ENCODE measurements around the gene MYO3B. TPM values are rescaled to one million over a fixed set of nuclear protein-coding genes. Genes with fewer than 3 reads are reported as not detected.

MYO3B gene
- total RNA-seq, 1 experiment from 2014 or later, result 0.63 TPM

DNA sequence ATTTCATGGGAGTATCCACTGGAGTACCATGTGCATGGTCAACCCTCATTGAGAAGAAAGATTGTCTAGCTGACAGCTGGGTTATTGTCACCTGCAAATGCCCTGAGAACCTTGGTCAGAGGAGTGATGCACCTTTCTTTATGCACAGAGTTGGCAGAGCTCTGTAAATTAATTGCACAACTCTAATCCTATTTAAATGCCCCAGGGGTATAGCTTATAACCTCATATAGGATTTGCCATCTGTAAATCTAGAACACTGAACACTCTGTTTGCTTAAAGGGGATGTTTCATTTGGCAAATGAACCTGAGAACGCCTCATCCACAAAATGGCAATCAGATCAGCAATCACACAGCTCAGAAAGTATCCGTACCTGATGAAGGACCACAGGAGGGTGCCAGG is 465.4 kb downstream of the MYO3B start:
- no peak overlapping the region for H2BK5ac ChIP-seq (ENCODE audit: insufficient read length, low read length)
- no peak overlapping the region for H3K27ac ChIP-seq (ENCODE audit: insufficient read length, low read depth, low read length)
- no peaks in the 10 kb centered on the region for H3K79me2 ChIP-seq (ENCODE audit: insufficient read depth, low read length)
- no peak overlapping the region for H3K4ac ChIP-seq (ENCODE audit: low read depth, low read length)
- no peaks in the 10 kb centered on the region for H3K27me3 ChIP-seq (ENCODE audit: insufficient read depth, low read length)
- no peaks in the 10 kb centered on the region for H3K23me2 ChIP-seq (ENCODE audit: insufficient read length, low read depth, low read length, poor library complexity, severe bottlenecking)
- no peaks in the 10 kb centered on the region for H3K4me1 ChIP-seq (ENCODE audit: insufficient read depth, low read length)
- DNase-seq, result no peak
- H2BK120ac ChIP-seq (ENCODE audit: low read depth, low read length, poor library complexity, severe bottlenecking), result no peak overlapping the region
- no peak overlapping the region for H4K8ac ChIP-seq (replicated peaks; ENCODE audit: insufficient read length, low read depth, low read length)
- WGBS (ENCODE audit: extremely low coverage, insufficient read length, low lambda C conversion rate), result no CpG with 5 or more reads among the region's 2 CpGs
- no peak overlapping the region for H3K9ac ChIP-seq (ENCODE audit: extremely low read depth, insufficient read length, low read length)
- no peak overlapping the region for H3T11ph ChIP-seq (ENCODE audit: low read length)
- Mint-ChIP-seq H3K36me3 (ENCODE audit: insufficient read depth in 1 of 3, low read depth in 3 of 3) (no peaks in the 10 kb centered on the region), H3K27me3 (ENCODE audit: low read depth) (peaks cover 2% of the 10 kb centered on the region; the same call in 1 of the 2 replicates), H3K4me3 (no peak overlapping the region), H3K27ac (no peak overlapping the region), H3K4me1 (peaks cover 0 to 8% of the 10 kb centered on the region in 2 experiments; a peak in 2 of 4 replicates), H3K9me3 (no peaks in the 10 kb centered on the region)
- H2BK20ac ChIP-seq (ENCODE audit: low read depth, low read length, poor library complexity, severe bottlenecking), result no peak overlapping the region
- H3K23ac ChIP-seq (ENCODE audit: insufficient read length, low read depth, low read length), result no peak overlapping the region
- no peak overlapping the region for H2AFZ ChIP-seq (ENCODE audit: low read length)
- H4K20me1 ChIP-seq (ENCODE audit: control insufficient read depth, insufficient read depth, insufficient read length), result no peaks in the 10 kb centered on the region
- no peaks in the 10 kb centered on the region for H3K9me3 ChIP-seq (ENCODE audit: control insufficient read depth, low read depth, low read length)
- H4K5ac ChIP-seq (ENCODE audit: insufficient read length, low read depth, low read length), result no peak overlapping the region
- H2AK5ac ChIP-seq (ENCODE audit: insufficient read length, low read length), result no peak overlapping the region
- no peak overlapping the region for H3K18ac ChIP-seq (ENCODE audit: insufficient read length, low read depth, low read length)
- H3K14ac ChIP-seq (ENCODE audit: insufficient read depth, low read length), result no peak overlapping the region
- no peak overlapping the region for H3K4me2 ChIP-seq (ENCODE audit: insufficient read depth, insufficient read length, low read length)
- H4K91ac ChIP-seq (ENCODE audit: insufficient read length, low read depth, low read length), result no peak overlapping the region
- H2BK12ac ChIP-seq (ENCODE audit: insufficient read length, low read depth, low read length), result no peak overlapping the region
- TF ChIP-seq, protein P1, sequence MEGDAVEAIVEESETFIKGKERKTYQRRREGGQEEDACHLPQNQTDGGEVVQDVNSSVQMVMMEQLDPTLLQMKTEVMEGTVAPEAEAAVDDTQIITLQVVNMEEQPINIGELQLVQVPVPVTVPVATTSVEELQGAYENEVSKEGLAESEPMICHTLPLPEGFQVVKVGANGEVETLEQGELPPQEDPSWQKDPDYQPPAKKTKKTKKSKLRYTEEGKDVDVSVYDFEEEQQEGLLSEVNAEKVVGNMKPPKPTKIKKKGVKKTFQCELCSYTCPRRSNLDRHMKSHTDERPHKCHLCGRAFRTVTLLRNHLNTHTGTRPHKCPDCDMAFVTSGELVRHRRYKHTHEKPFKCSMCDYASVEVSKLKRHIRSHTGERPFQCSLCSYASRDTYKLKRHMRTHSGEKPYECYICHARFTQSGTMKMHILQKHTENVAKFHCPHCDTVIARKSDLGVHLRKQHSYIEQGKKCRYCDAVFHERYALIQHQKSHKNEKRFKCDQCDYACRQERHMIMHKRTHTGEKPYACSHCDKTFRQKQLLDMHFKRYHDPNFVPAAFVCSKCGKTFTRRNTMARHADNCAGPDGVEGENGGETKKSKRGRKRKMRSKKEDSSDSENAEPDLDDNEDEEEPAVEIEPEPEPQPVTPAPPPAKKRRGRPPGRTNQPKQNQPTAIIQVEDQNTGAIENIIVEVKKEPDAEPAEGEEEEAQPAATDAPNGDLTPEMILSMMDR (conservative IDR thresholded peaks at IDR 0.05), result no peak
- no peak overlapping the region for H3K56ac ChIP-seq (ENCODE audit: insufficient read length, low read depth, low read length)
- H3K79me1 ChIP-seq (ENCODE audit: insufficient read depth, low read depth, low read length, poor library complexity, severe bottlenecking), result no peaks in the 10 kb centered on the region
- no peak overlapping the region for H2BK15ac ChIP-seq (ENCODE audit: low read depth, low read length)

Data from H9 (cell line).